MM.1S (cell line): ENCODE data around the gene COL5A2.

ENCODE experiments used
- EZH2 ChIP-seq: fragments of 300-600 bp; sonication (generic); optimal IDR thresholded peaks from 2 replicates; pipeline ENCODE3; 2017; ENCODE audit warnings: low read depth, mild to moderate bottlenecking, antibody characterized with exemption, low read length, mixed read lengths
- EZH2phosphoT487 ChIP-seq: fragments of 300-600 bp; sonication (generic); IDR thresholded peaks from 2 replicates; pipeline ENCODE4 v1.6.1; 2018; ENCODE audit warnings: antibody characterized with exemption, low read length
- TF ChIP-seq, protein P1 (sequence below): fragments of 300-600 bp; sonication (generic); IDR thresholded peaks from 2 replicates; pipeline ENCODE4 v1.5.1; 2016; ENCODE audit warnings: antibody characterized with exemption, low read length, mixed read lengths

DNA sequence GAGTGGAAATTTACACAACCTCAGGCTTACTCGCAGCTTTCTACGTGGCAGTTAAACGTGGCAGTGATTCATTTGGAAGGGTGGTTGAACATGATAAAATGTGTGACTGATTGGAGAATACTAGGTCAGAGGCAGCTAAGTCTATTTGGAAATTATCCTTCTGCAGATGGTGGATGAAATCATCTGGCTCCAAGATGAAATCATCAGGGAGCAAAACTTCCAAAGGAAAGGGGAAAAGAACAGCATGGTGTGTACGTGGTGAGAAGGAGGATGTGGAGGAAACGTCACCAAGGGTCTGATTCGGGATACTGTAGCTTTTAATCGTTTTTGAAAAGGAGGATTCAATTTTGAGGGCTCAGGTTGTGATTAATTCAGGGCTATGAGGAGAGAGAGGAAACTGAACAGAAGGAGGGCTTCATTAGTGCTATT is 157.5 kb downstream of the COL5A2 start:
- TF ChIP-seq, protein P1, sequence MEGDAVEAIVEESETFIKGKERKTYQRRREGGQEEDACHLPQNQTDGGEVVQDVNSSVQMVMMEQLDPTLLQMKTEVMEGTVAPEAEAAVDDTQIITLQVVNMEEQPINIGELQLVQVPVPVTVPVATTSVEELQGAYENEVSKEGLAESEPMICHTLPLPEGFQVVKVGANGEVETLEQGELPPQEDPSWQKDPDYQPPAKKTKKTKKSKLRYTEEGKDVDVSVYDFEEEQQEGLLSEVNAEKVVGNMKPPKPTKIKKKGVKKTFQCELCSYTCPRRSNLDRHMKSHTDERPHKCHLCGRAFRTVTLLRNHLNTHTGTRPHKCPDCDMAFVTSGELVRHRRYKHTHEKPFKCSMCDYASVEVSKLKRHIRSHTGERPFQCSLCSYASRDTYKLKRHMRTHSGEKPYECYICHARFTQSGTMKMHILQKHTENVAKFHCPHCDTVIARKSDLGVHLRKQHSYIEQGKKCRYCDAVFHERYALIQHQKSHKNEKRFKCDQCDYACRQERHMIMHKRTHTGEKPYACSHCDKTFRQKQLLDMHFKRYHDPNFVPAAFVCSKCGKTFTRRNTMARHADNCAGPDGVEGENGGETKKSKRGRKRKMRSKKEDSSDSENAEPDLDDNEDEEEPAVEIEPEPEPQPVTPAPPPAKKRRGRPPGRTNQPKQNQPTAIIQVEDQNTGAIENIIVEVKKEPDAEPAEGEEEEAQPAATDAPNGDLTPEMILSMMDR = no peak
- no peak for TF ChIP-seq EZH2
- TF ChIP-seq EZH2phosphoT487 = no peak
